Measurements from ENCODE around the gene DYNAP.

GRCh38 chr18:54626779-54627178 lies 35.7 kb downstream of the DYNAP start:
- TF ChIP-seq POLR2AphosphoS5 (IDR thresholded peaks at IDR 0.05) (no peak), EZH2 (IDR thresholded peaks at IDR 0.05; ENCODE audit: borderline replicate concordance, insufficient read depth, low read length, poor library complexity, severe bottlenecking) (no peak), CTCF (IDR thresholded peaks at IDR 0.05; ENCODE audit: poor library complexity, severe bottlenecking) (no peak), REST (IDR thresholded peaks at IDR 0.05; ENCODE audit: borderline replicate concordance) (no peak), RAD21 (conservative IDR thresholded peaks at IDR 0.05) (no peak), EP300 (conservative IDR thresholded peaks at IDR 0.05; ENCODE audit: poor library complexity, severe bottlenecking) (no peak), TAF1 (IDR thresholded peaks at IDR 0.05; ENCODE audit: low read depth) (no peak)

Measured in neural cell (in vitro differentiated cells).